SK-N-SH (cell line): ENCODE data around the gene ACAP2. TPM values are rescaled to one million over a fixed set of nuclear protein-coding genes. Genes with fewer than 3 reads are reported as not detected.

Experiments used
- CTCF ChIA-PET: fragments of 300-600, 350-600 bp; formaldehyde crosslinking; extraction: SDS; loops from one replicate; lab custom pipeline; 2021; lab: Yijun Ruan, JAX
- POLR2A ChIA-PET: fragments of 350-600 bp; sonication (Branson Sonifier 250); formaldehyde crosslinking; extraction: SDS; loops from one replicate; lab custom pipeline; 2020; ENCODE audit warnings: antibody characterized with exemption, inconsistent platforms; lab: Yijun Ruan, JAX
- DNase-seq: peaks from one replicate; pipeline ENCODE4 v3.0.0; 2012
- H2AFZ ChIP-seq: fragments of 200-600 bp; sonication (generic); 2 replicates; pipeline ENCODE4 v1.8.1; 2016; ENCODE audit warnings: antibody characterized with exemption, mild to moderate bottlenecking, low read depth
- H3F3A ChIP-seq: fragments of 200-600 bp; sonication (generic); replicated peaks from 2 replicates; pipeline ENCODE3; 2016; ENCODE audit warnings: antibody characterized with exemption, mild to moderate bottlenecking; ENCODE audit not compliant: insufficient read depth
- H3K27ac ChIP-seq, 2 experiments: fragments of 200-500 bp in 1 of 2; fragments of 200-600 bp in 1 of 2; sonication (Bioruptor generic) in 1 of 2; sonication (generic), shearing (Covaris generic) in 1 of 2; 2 replicates each; pipeline versions ENCODE4 v1.5.1 to v1.6.1; 2014 to 2016; ENCODE audit warnings: low read depth in 2 of 2, inconsistent platforms in 1 of 2, low read length in 1 of 2, mild to moderate bottlenecking in 1 of 2, mixed read lengths in 1 of 2
- H3K27me3 ChIP-seq: fragments of 200-600 bp; sonication (generic), shearing (Covaris generic); 2 replicates; pipeline ENCODE4 v1.6.1; 2016; ENCODE audit warnings: mixed run types; ENCODE audit not compliant: insufficient read depth
- H3K36me3 ChIP-seq, 2 experiments: fragments of 200-500 bp in 1 of 2; fragments of 200-600 bp in 1 of 2; sonication (Bioruptor generic) in 1 of 2; sonication (generic) in 1 of 2; replicated peaks in 1 of 2; 2 replicates each; pipeline versions ENCODE3 to v1.5.1; 2014 to 2016; ENCODE audit warnings: low read length in 1 of 2, mild to moderate bottlenecking in 1 of 2; ENCODE audit not compliant: insufficient read depth in 2 of 2, control insufficient read depth in 1 of 2
- H3K4me1 ChIP-seq, 2 experiments: fragments of 200-500 bp in 1 of 2; fragments of 200-600 bp in 1 of 2; sonication (Bioruptor generic) in 1 of 2; sonication (generic), shearing (Covaris generic) in 1 of 2; 2 replicates each; pipeline versions ENCODE4 v1.5.1 to v1.6.1; 2014 to 2016; ENCODE audit warnings: low read depth in 1 of 2, low read length in 1 of 2, mixed run types in 1 of 2; ENCODE audit not compliant: insufficient read depth in 2 of 2, control insufficient read depth in 1 of 2
- H3K4me2 ChIP-seq: fragments of 200-600 bp; sonication (generic), shearing (Covaris generic); 2 replicates; pipeline ENCODE4 v1.6.1; 2017; ENCODE audit warnings: mixed run types
- H3K4me3 ChIP-seq, 2 experiments: fragments of 200-500 bp in 1 of 2; fragments of 200-600 bp in 1 of 2; sonication (Bioruptor generic) in 1 of 2; sonication (generic), shearing (Covaris generic) in 1 of 2; 2 replicates each; pipeline versions ENCODE4 v1.5.1 to v1.8.1; 2014 to 2016; ENCODE audit warnings: low read depth in 2 of 2, inconsistent platforms in 1 of 2, low read length in 1 of 2, mild to moderate bottlenecking in 1 of 2, mixed read lengths in 1 of 2, moderate library complexity in 1 of 2
- H3K79me2 ChIP-seq: fragments of 200-600 bp; sonication (generic); 2 replicates; pipeline ENCODE4 v1.8.1; 2017; ENCODE audit warnings: mild to moderate bottlenecking; ENCODE audit not compliant: insufficient read depth
- H3K9ac ChIP-seq: fragments of 200-600 bp; sonication (generic); 2 replicates; pipeline ENCODE4 v1.6.1; 2017; ENCODE audit warnings: mixed run types
- H3K9me2 ChIP-seq: fragments of 200-600 bp; sonication (generic); 2 replicates; pipeline ENCODE4 v1.6.1; 2017; ENCODE audit warnings: mixed run types
- H3K9me3 ChIP-seq: fragments of 200-600 bp; sonication (generic); 2 replicates; pipeline ENCODE4 v1.6.1; 2017; ENCODE audit warnings: mixed run types, mild to moderate bottlenecking, moderate library complexity
- H4K20me1 ChIP-seq: fragments of 200-600 bp; sonication (generic); 2 replicates; pipeline ENCODE4 v1.6.1; 2017; ENCODE audit warnings: mild to moderate bottlenecking, mixed run types; ENCODE audit not compliant: insufficient read depth
- EZH2phosphoT487 ChIP-seq: fragments of 200-600 bp; sonication (generic); IDR thresholded peaks from 2 replicates; pipeline ENCODE4 v1.6.1; 2017; ENCODE audit warnings: low read depth, mixed run types, mild to moderate bottlenecking, antibody characterized with exemption, moderate library complexity, borderline replicate concordance
- IRF3 ChIP-seq: fragments of 150-350 bp; IDR thresholded peaks from 2 replicates; pipeline ENCODE4 v1.6.1; 2016; ENCODE audit warnings: mild to moderate bottlenecking, low read depth, low read length
- PBX3 ChIP-seq: IDR thresholded peaks from 2 replicates; pipeline ENCODE4; 2012
- RAD21 ChIP-seq: IDR thresholded peaks from 2 replicates; pipeline ENCODE4 v1.6.1; 2012; ENCODE audit warnings: mild to moderate bottlenecking, low read length
- REST ChIP-seq: IDR thresholded peaks from 2 replicates; pipeline ENCODE4 v1.6.1; 2012; ENCODE audit warnings: mild to moderate bottlenecking, low read depth, low read length, moderate library complexity
- SIN3A ChIP-seq: IDR thresholded peaks from 2 replicates; pipeline ENCODE4 v1.6.1; 2012; ENCODE audit warnings: low read depth, mild to moderate bottlenecking, low read length, moderate library complexity, borderline replicate concordance
- SMC3 ChIP-seq: IDR thresholded peaks from 2 replicates; pipeline ENCODE4 v1.6.1; 2012; ENCODE audit warnings: low read depth, low read length, improper control_type of control experiment
- TAF1 ChIP-seq: IDR thresholded peaks from 2 replicates; pipeline ENCODE4 v1.6.1; 2012; ENCODE audit warnings: low read depth, mild to moderate bottlenecking, low read length, moderate library complexity, borderline replicate concordance
- TCF12 ChIP-seq: IDR thresholded peaks from 2 replicates; pipeline ENCODE4 v1.4.0; 2012
- polyA plus RNA-seq, 3 experiments: library from polyadenylated mRNA; depleted of rRNA; stranded (reverse); fragments of >200 nt; gene quantifications; 2 replicates each; pipeline ENCODE4 v1.2.3, GENCODE V29; 2012
- TF ChIP-seq, protein P1 (sequence below): IDR thresholded peaks from 2 replicates; pipeline ENCODE4 v1.4.0; 2012; ENCODE audit warnings: low read depth, borderline replicate concordance
- TF ChIP-seq, protein P2 (sequence below): IDR thresholded peaks from 2 replicates; pipeline ENCODE4 v1.4.0; 2012; ENCODE audit warnings: low read depth, borderline replicate concordance

ACAP2 gene
- polyA plus RNA-seq, 1 of the 3 experiments (the other 2 are of a cell fraction), result 6.8 TPM

- Histone ChIP-seq H4K20me1 (no peaks in the 10 kb centered on the region), H3K36me3 (peaks cover 21 to 33% of the 10 kb centered on the region in 2 experiments), H3K4me1 (no peaks in the 10 kb centered on the region), H3K4me3 (no peak overlapping the region), H3K4me2 (no peak overlapping the region), H3F3A (peaks cover 11% of the 10 kb centered on the region), H3K9me3 (no peaks in the 10 kb centered on the region), H3K9ac (no peak overlapping the region), H3K27me3 (no peaks in the 10 kb centered on the region), H3K79me2 (no peaks in the 10 kb centered on the region), H3K9me2 (no peaks in the 10 kb centered on the region), H2AFZ (no peak overlapping the region), H3K27ac (no peak overlapping the region)
- DNase-seq, result no peak
- CTCF ChIA-PET, result no interaction called here
- POLR2A ChIA-PET, result no interaction called here
- TF ChIP-seq RAD21 (no peak), TCF12 (no peak), SMC3 (no peak), SIN3A (no peak), TAF1 (no peak), REST (no peak), EZH2phosphoT487 (no peak), PBX3 (no peak), IRF3 (no peak)
- TF ChIP-seq, protein P1, sequence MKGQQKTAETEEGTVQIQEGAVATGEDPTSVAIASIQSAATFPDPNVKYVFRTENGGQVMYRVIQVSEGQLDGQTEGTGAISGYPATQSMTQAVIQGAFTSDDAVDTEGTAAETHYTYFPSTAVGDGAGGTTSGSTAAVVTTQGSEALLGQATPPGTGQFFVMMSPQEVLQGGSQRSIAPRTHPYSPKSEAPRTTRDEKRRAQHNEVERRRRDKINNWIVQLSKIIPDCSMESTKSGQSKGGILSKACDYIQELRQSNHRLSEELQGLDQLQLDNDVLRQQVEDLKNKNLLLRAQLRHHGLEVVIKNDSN, result no peak
- TF ChIP-seq, protein P2, sequence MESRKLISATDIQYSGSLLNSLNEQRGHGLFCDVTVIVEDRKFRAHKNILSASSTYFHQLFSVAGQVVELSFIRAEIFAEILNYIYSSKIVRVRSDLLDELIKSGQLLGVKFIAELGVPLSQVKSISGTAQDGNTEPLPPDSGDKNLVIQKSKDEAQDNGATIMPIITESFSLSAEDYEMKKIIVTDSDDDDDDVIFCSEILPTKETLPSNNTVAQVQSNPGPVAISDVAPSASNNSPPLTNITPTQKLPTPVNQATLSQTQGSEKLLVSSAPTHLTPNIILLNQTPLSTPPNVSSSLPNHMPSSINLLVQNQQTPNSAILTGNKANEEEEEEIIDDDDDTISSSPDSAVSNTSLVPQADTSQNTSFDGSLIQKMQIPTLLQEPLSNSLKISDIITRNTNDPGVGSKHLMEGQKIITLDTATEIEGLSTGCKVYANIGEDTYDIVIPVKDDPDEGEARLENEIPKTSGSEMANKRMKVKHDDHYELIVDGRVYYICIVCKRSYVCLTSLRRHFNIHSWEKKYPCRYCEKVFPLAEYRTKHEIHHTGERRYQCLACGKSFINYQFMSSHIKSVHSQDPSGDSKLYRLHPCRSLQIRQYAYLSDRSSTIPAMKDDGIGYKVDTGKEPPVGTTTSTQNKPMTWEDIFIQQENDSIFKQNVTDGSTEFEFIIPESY, result no peak
Measured at GRCh38 chr3:195297446-195297845, 145.4 kb downstream of the ACAP2 start.
